Measurements from ENCODE around the gene UNCX.

- TF ChIP-seq YY1 (IDR thresholded peaks at IDR 0.05; ENCODE audit: insufficient read depth, insufficient read length) (no peak), ZNF274 (IDR thresholded peaks at IDR 0.05; ENCODE audit: low read depth, low read length) (no peak), SUZ12 (IDR thresholded peaks at IDR 0.05; ENCODE audit: extremely low read depth, insufficient read depth, insufficient read length) (no peak)
These were observed 16.4 kb downstream of the UNCX start for GRCh38 chr7:1248916-1249581.

Data from NT2/D1 (cell line).